Nephron progenitor cell (in vitro differentiated cells): ENCODE results near the gene SGSH.

Experiments
- DNase-seq: peaks from one replicate; pipeline ENCODE4 v3.0.0; 2021
- H3K27ac Mint-ChIP-seq: 2 replicates; pipeline ENCODE4 v1.8.0; 2021; ENCODE audit warnings: mild to moderate bottlenecking, moderate library complexity, mixed read lengths
- H3K27me3 Mint-ChIP-seq: 2 replicates; pipeline ENCODE4 v1.8.0; 2021; ENCODE audit warnings: mild to moderate bottlenecking, low read depth, mixed read lengths; ENCODE audit not compliant: poor library complexity
- H3K36me3 Mint-ChIP-seq: 2 replicates; pipeline ENCODE4 v1.8.0; 2021; ENCODE audit warnings: low read depth, mixed read lengths
- H3K4me1 Mint-ChIP-seq: 2 replicates; pipeline ENCODE4 v1.8.0; 2021; ENCODE audit warnings: mixed read lengths
- H3K4me3 Mint-ChIP-seq: 2 replicates; pipeline ENCODE4 v1.8.0; 2021; ENCODE audit warnings: mild to moderate bottlenecking, moderate library complexity, mixed read lengths
- H3K9me3 Mint-ChIP-seq: 2 replicates; pipeline ENCODE4 v1.8.0; 2021; ENCODE audit warnings: mild to moderate bottlenecking, moderate library complexity, mixed read lengths
- CTCF ChIP-seq: fragments of 200-600 bp; sonication (generic); IDR thresholded peaks from 2 replicates; pipeline ENCODE4 v1.5.0; 2021; ENCODE audit warnings: antibody characterized with exemption

The SGSH gene

GRCh38 chr17:80227156-80227555 lies 7.0 kb upstream of the SGSH start:
- no peaks in the 10 kb centered on the region for H3K27me3 Mint-ChIP-seq
- peaks cover 48% of the 10 kb centered on the region for H3K36me3 Mint-ChIP-seq
- no peak for DNase-seq
- TF ChIP-seq CTCF, result no peak
- H3K4me1 Mint-ChIP-seq, result peaks cover 25% of the 10 kb centered on the region
- H3K9me3 Mint-ChIP-seq, result peaks cover 18% of the 10 kb centered on the region
- no peak overlapping the region for H3K27ac Mint-ChIP-seq
- H3K4me3 Mint-ChIP-seq, result no peak overlapping the region

- no peak for DNase-seq
- no peak overlapping the region for H3K27ac Mint-ChIP-seq
- peaks cover 36% of the 10 kb centered on the region for H3K4me1 Mint-ChIP-seq
- H3K36me3 Mint-ChIP-seq, result peaks cover 29% of the 10 kb centered on the region
- H3K4me3 Mint-ChIP-seq, result no peak overlapping the region
- no peak for TF ChIP-seq CTCF
- peaks cover 3% of the 10 kb centered on the region for H3K9me3 Mint-ChIP-seq
- peaks cover 3% of the 10 kb centered on the region for H3K27me3 Mint-ChIP-seq
Observed at GRCh38 chr17:80225230-80225629, 5.1 kb upstream of the SGSH start.

DNA sequence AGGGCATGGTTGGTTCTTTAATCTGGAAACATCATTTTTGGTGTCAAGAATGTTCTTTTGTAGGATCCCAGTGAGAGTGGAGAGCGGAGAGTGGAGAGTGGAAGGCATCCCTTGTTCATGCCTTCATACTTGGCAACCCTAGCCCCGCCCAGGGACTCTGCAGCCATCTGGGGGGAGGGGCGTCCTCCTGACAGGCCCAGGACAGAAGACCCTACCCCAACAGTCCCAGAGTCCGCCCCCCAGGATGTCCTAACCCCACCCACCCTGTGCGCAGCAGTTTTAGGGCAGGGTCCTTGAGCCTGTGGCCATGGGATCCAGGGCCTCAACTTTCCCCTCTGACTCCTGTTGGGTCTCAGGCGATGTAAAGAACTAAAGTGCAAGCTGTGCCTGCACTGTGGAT lies 4.5 kb upstream of the SGSH start:
- Mint-ChIP-seq H3K27me3 (peaks cover 3% of the 10 kb centered on the region), H3K27ac (no peak overlapping the region), H3K9me3 (no peaks in the 10 kb centered on the region), H3K36me3 (peaks cover 25% of the 10 kb centered on the region), H3K4me1 (peaks cover 36% of the 10 kb centered on the region), H3K4me3 (no peak overlapping the region)
- no peak for DNase-seq
- no peak for TF ChIP-seq CTCF

- H3K36me3 Mint-ChIP-seq, result peaks cover 25% of the 10 kb centered on the region
- H3K9me3 Mint-ChIP-seq, result no peaks in the 10 kb centered on the region
- H3K4me1 Mint-ChIP-seq, result peaks cover 42% of the 10 kb centered on the region
- TF ChIP-seq CTCF, result no peak
- DNase-seq, result no peak
- peaks cover 3% of the 10 kb centered on the region for H3K27me3 Mint-ChIP-seq
- H3K4me3 Mint-ChIP-seq, result no peak overlapping the region
- H3K27ac Mint-ChIP-seq, result no peak overlapping the region
Observed at GRCh38 chr17:80223838-80224497, 3.8 kb upstream of the SGSH start.

- H3K9me3 Mint-ChIP-seq, result no peaks in the 10 kb centered on the region
- H3K27me3 Mint-ChIP-seq, result peaks cover 5% of the 10 kb centered on the region
- no peak for DNase-seq
- no peak overlapping the region for H3K4me3 Mint-ChIP-seq
- no peak overlapping the region for H3K27ac Mint-ChIP-seq
- peaks cover 20% of the 10 kb centered on the region for H3K36me3 Mint-ChIP-seq
- H3K4me1 Mint-ChIP-seq, result peaks cover 48% of the 10 kb centered on the region
- no peak for TF ChIP-seq CTCF
Observed at GRCh38 chr17:80223142-80223815, 3.1 kb upstream of the SGSH start.
